Measurements from ENCODE around the gene PFDN4. TPM values are rescaled to one million over a fixed set of nuclear protein-coding genes. Genes with fewer than 3 reads are reported as not detected.

The PFDN4 gene
- total RNA-seq, 1 donor from 2014 or later, result 68.9 TPM

DNA sequence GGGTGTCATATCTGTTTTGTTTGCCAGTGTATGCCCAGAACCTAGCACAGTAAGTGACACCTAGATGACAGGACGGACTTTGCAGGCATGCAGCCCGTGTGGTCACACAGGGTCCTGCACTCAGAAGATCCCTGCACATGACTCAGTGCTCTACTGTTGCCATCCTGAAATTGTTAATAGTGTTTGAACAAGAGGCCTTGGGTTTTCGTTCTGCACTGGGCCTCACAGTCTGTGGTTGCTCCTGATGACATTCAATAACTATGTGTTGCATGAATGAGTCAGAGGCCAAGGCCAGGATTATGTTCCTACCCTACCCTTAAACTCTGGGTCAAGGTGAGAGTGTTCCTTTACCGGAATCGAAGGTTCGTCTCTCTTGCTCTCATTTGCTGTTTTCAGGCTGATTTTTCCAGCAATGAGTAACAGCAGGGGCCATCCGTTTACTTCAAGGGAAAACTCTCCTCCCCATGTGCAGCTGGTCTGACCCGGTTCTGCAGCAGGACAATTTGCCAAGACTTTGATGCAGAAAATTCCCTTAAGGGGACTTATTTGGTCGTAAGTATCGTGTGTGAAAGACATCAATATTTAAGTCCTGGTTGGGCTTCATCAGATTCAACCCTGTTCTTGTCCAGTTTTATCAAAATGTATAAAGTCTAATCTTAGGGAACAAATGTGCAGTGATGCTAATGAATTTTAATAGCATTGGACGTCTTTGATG is 13.0 kb upstream of the PFDN4 start:
- Histone ChIP-seq H3K4me1 (no peaks in the 10 kb centered on the region), H3K27ac (no peak overlapping the region)

DNA sequence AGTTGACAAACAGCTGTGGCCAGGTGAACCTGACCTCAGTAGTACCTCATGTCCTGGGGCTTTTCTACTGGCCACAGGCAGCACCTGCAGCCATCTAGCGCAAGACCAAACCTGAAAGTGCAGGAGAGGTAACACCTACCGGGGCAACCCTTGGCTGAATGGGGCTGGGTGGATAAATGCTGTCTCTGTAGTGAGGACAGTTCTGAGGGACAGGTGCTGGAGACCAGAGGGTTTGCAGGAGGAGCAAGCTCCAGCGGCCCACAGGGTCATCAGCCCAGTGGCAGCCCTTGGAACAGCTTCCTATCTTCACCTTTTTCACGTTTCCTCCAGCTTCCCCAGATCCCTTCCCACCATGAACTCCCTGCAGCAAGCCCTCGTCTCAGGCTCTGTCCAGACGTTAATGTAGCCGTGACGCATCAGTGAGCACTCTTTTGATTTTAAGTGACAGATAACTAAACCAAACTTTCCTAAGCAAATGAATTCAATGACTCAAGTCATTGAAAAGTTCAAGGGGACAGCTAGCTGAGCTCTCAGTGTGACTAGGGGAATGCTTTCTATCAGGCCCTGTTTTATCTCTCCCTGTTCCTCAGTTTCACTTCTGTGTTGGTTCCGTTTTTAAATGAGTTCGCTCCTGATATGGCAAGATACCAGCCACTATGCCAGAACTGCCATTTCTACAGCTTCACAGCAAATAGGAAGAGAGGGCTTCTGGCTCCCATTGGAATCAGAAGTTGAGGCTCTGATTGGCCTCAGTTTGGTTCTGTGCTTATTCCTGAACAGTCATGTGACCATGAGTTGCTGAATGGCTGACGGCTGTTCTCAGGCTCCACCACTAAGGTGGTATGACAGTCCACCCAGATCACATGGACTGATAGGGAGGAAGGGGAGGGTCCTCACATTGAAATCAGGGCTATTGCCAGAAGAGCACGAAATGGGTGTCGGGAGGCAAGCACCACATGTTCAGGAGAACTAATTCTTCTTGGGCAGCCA is 12.1 kb upstream of the PFDN4 start:
- TF ChIP-seq, protein P1, sequence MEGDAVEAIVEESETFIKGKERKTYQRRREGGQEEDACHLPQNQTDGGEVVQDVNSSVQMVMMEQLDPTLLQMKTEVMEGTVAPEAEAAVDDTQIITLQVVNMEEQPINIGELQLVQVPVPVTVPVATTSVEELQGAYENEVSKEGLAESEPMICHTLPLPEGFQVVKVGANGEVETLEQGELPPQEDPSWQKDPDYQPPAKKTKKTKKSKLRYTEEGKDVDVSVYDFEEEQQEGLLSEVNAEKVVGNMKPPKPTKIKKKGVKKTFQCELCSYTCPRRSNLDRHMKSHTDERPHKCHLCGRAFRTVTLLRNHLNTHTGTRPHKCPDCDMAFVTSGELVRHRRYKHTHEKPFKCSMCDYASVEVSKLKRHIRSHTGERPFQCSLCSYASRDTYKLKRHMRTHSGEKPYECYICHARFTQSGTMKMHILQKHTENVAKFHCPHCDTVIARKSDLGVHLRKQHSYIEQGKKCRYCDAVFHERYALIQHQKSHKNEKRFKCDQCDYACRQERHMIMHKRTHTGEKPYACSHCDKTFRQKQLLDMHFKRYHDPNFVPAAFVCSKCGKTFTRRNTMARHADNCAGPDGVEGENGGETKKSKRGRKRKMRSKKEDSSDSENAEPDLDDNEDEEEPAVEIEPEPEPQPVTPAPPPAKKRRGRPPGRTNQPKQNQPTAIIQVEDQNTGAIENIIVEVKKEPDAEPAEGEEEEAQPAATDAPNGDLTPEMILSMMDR (IDR thresholded peaks at IDR 0.05), result no peak
- Histone ChIP-seq H3K27me3 (no peaks in the 10 kb centered on the region), H3K27ac (no peak overlapping the region), H3K36me3 (no peaks in the 10 kb centered on the region), H3K9me3 (no peaks in the 10 kb centered on the region), H3K4me3 (no peak overlapping the region), H3K4me1 (no peaks in the 10 kb centered on the region)
- DNase-seq (ENCODE audit: low spot score in 2 of 2), result no peak
- intact Hi-C loops (cut with DNase I), result loop anchor here (5.0 kb wide), 2 partner anchors 98 to 618 kb away; no protein-coding TSS in a partner anchor

More for the DNA sequence above, 13.0 kb upstream of the PFDN4 start:
- Histone ChIP-seq H3K27me3 (no peaks in the 10 kb centered on the region), H3K9me3 (no peaks in the 10 kb centered on the region), H3K36me3 (no peaks in the 10 kb centered on the region), H3K4me3 (no peak overlapping the region)
- no peak for DNase-seq (ENCODE audit: low spot score in 2 of 2)
- intact Hi-C loops (cut with DNase I), result loop anchor here (5.0 kb wide), 2 partner anchors 98 to 618 kb away; no protein-coding TSS in a partner anchor
- TF ChIP-seq, protein P1 (IDR thresholded peaks at IDR 0.05), result no peak

DNA sequence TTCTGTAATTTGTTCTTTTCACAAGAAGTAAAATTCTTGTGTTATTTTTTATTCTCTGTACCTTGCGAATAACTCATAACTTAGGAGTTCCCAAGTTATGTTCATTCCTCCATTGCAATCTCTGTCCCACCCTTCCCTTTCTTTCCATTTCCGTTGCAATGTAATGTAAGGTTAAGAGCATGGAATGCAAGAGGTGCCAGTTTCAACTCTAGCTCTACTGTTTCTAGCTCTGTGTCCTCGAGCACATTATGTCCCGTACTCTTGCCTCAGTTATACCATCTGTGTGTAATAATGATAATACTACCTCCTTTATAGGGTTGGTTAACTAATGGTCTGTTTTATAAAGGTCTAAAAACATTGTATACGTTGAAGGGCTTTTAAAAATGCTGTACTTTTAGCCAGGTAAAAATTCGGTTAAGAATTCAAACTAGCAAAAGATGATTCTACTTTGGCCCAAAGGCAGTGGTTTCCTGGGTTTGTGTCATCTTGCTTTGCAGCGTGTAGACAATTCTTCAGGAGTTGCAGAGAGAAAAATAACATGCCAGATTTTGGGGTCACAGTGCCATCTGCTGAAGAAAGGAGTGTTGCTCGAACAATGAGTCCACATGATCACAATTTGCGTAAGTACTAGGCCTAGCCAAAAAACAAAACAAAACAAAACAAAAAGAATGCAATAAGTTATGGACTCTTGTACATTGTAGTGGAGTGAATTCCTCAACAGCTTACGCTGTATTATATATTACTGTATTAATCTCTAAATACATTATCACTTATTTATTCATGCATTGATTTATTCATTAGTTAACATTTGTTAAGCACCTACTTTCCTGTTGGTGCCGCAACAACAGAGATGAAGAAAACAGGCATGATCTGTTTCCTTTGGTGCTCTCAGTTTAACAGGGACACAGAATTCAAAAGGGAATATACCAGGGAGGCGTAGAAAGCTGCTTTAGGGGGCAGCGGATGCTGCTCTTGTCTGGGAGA is 10.0 kb upstream of the PFDN4 start:
- H3K4me3 ChIP-seq, result no peak overlapping the region
- H3K9me3 ChIP-seq, result no peaks in the 10 kb centered on the region
- TF ChIP-seq, protein P1 (IDR thresholded peaks at IDR 0.05), result no peak
- intact Hi-C loops (cut with DNase I), result loop anchor here (5.0 kb wide), 2 partner anchors 101 to 621 kb away; no protein-coding TSS in a partner anchor
- no peak for DNase-seq (ENCODE audit: low spot score in 2 of 2)
- no peaks in the 10 kb centered on the region for H3K4me1 ChIP-seq
- no peaks in the 10 kb centered on the region for H3K27me3 ChIP-seq
- no peaks in the 10 kb centered on the region for H3K36me3 ChIP-seq
- no peak overlapping the region for H3K27ac ChIP-seq

DNA sequence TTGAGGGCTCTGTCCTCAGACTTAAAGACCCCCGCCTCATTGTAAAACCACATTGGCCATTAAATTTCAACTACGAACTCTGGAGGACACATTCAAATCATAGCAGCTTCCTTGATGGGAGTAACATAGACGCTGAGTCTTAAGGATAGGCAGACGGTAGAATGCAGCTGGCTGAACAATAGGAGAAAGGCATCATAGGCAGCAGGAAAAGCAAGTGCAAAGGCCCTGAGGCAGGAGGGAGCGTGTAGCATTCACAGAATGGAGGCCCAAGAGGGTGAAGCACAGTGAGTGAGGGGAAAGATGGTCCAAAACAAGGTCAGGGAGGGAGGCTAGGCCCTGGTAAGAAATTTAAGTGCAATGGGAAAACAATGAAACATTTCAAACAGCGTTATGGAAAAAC is 8.6 kb upstream of the PFDN4 start:
- DNase-seq (ENCODE audit: low spot score in 2 of 2), result no peak
- intact Hi-C loops (cut with DNase I), result loop anchor here (5.0 kb wide), 2 partner anchors 102 to 622 kb away; no protein-coding TSS in a partner anchor
- no peaks in the 10 kb centered on the region for H3K27me3 ChIP-seq
- TF ChIP-seq, protein P1 (IDR thresholded peaks at IDR 0.05), result no peak
- no peaks in the 10 kb centered on the region for H3K36me3 ChIP-seq
- no peak overlapping the region for H3K27ac ChIP-seq
- no peak overlapping the region for H3K4me3 ChIP-seq
- H3K4me1 ChIP-seq, result no peaks in the 10 kb centered on the region
- H3K9me3 ChIP-seq, result no peaks in the 10 kb centered on the region

All from ascending aorta (tissue), 2 donors.